Skin epidermis (tissue), 12 donors: ENCODE results near the gene SENP3.
"Not testable (repeated sequence)": the region's sequence is repeated elsewhere in the genome, so short reads cannot be mapped to it uniquely, and the experiment has no call there.

ENCODE experiments used
- H3K27ac ChIP-seq, 21 experiments: fragments of 200-600 bp; sonication (generic) in 11 of 21; one replicate each; pipeline ENCODE4 v1.5.0; 2020; ENCODE audit warnings: mild to moderate bottlenecking in 3 of 21, inconsistent platforms in 2 of 21, moderate library complexity in 2 of 21
- H3K4me3 ChIP-seq, 7 experiments: fragments of 200-600 bp; sonication (generic) in 2 of 7; one replicate each; pipeline ENCODE4 v1.5.0; 2020; ENCODE audit warnings: inconsistent platforms in 2 of 7, mild to moderate bottlenecking in 2 of 7, moderate library complexity in 1 of 7

The SENP3 gene

GRCh38 chr17:7588553-7589203, 27.0 kb downstream of the SENP3 start:
- Histone ChIP-seq H3K4me3 (peak overlapping the region; percentile 30 to 60 (median 47)), H3K27ac (peak overlapping the region; percentile 28 to 92 (median 83))

GRCh38 chr17:7589204-7589868, 27.6 kb downstream of the SENP3 start:
- Histone ChIP-seq H3K27ac (peak overlapping the region; percentile 28 to 92 (median 83)), H3K4me3 (peak overlapping the region; percentile 30 to 60 (median 47))

DNA sequence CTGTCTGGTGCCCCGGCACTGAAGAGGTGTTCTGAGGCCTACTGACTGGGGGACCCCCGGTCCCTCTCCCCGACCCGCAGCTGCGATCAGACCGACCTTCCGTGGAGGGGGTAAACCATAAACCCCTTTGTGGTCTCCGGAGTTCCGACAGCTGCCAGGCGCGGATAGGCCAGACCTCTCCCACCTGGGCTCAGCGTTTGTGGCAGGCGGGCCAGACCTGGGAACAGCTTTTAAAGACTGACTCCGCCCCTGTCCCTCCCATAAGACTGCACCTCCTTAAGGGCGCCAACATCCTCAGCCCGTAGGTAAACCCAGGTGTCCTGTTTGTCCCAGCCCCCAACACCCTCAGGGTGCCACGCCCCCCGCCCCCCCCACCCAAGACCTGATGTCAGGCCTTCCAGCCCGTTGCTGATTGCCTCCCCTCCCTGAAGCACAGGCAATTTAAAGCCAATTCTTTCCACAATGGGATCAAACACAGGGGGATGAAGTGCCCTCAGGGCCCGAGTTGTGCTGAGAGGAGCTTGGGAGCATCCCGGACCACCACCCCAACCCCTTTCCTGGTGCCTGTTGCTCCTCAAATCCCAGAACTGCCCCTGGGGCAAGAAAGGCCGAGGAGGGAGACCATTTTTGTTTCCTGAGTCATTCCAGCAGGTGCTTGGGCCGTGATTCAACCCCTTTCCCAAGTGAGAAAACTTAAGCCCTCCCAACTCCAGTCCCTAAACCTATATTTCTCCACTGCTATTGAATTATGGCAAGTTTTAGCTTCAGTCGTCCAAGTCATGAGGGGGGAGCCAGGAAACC, 28.4 kb downstream of the SENP3 start, which contains the start of gene SOX15:
Gene SOX15 (minus strand): TSS at position 204 of the 801 bp plus-strand sequence. CDS start 418 bp downstream, outside the sequence.
- Histone ChIP-seq H3K27ac (peak within 1 kb of the TSS; percentile 36 to 92 (median 83)), H3K4me3 (peak within 1 kb of the TSS; percentile 30 to 60 (median 47))

DNA sequence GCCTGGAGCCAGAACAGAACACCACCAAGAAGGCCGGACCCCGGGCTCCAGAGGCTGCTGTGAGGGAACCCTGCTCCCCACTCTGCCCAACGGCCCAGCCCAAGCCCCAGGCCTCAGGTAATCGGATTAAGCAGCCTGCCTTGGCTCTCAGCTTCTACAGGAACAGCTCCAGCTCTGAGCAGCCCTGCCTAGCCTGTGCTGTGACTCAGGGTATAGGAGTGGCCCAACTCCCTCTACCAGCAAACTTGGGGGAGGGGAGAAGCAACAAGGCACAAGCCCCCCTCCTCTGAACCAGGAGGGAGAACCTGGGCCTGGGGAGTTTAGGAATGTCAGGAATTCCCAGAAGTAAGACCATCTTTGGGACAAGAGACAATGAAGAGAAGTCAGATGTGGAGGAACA, 29.0 kb downstream of the SENP3 start:
- H3K27ac ChIP-seq: peak overlapping the region in 15 of 21 experiments; percentile 13 to 89 (median 80)
- H3K4me3 ChIP-seq: no peak overlapping the region

- Histone ChIP-seq H3K4me3 (no peak overlapping the region), H3K27ac (peak overlapping the region in 10 of 21 experiments; percentile 3 to 89 (median 83))
These were observed 29.9 kb downstream of the SENP3 start for GRCh38 chr17:7591596-7591995.

GRCh38 chr17:7592422-7593021, 30.8 kb downstream of the SENP3 start:
- no peak overlapping the region for H3K27ac ChIP-seq
- no peak overlapping the region for H3K4me3 ChIP-seq

- Histone ChIP-seq H3K4me3 (no peak overlapping the region), H3K27ac (no peak overlapping the region)
These were observed 31.6 kb downstream of the SENP3 start for GRCh38 chr17:7593296-7593695.

GRCh38 chr17:7597561-7597960, 35.8 kb downstream of the SENP3 start:
- not testable (repeated sequence) for H3K27ac ChIP-seq, H3K4me3 ChIP-seq

- H3K4me3 ChIP-seq: no peak overlapping the region
- H3K27ac ChIP-seq: peak overlapping the region in 1 of 21 experiments; percentile 42
These were observed 44.6 kb downstream of the SENP3 start for GRCh38 chr17:7606280-7606679.

GRCh38 chr17:7610641-7611040, 48.9 kb downstream of the SENP3 start:
- Histone ChIP-seq H3K4me3 (no peak overlapping the region), H3K27ac (no peak overlapping the region)

GRCh38 chr17:7611635-7612293, 50.0 kb downstream of the SENP3 start:
- Histone ChIP-seq H3K27ac (no peak overlapping the region), H3K4me3 (no peak overlapping the region)

GRCh38 chr17:7612294-7612640, 50.5 kb downstream of the SENP3 start:
- Histone ChIP-seq H3K27ac (peak overlapping the region in 1 of 21 experiments; percentile 3), H3K4me3 (no peak overlapping the region)

DNA sequence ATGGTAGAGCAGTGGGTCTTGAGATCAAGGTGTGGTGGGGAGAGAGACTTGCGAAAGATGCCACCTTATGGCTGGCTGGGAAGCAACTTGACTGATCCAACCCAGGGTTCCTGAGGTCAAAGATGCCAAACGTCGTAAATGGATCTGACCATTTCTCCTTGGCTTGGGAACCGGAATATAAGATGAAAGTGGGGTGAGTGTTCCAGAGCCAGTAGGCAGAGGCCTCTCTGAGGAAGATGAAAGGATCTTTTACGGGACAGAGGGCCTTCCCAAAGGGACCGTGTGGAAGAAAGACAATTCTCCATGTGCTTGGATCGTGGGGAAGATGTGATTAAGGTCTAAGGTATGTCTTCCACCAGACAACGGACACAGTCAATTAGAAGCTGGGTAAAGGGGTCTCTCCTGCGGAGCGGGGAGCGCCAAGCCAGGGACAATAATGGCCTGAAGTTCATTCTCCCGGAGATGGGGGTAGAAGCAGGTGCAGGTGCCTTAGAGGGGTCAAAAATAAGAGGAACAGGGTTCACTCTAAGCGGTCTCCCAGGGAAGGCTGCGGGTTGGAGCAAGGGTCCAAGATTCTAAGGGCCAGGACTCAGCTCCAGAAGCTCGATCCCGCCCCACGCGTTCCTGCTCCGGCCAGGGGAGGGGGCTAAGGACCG, 52.2 kb downstream of the SENP3 start:
- Histone ChIP-seq H3K4me3 (peak overlapping the region; percentile 74 to 91 (median 75)), H3K27ac (peak overlapping the region; percentile 45 to 97 (median 89))

DNA sequence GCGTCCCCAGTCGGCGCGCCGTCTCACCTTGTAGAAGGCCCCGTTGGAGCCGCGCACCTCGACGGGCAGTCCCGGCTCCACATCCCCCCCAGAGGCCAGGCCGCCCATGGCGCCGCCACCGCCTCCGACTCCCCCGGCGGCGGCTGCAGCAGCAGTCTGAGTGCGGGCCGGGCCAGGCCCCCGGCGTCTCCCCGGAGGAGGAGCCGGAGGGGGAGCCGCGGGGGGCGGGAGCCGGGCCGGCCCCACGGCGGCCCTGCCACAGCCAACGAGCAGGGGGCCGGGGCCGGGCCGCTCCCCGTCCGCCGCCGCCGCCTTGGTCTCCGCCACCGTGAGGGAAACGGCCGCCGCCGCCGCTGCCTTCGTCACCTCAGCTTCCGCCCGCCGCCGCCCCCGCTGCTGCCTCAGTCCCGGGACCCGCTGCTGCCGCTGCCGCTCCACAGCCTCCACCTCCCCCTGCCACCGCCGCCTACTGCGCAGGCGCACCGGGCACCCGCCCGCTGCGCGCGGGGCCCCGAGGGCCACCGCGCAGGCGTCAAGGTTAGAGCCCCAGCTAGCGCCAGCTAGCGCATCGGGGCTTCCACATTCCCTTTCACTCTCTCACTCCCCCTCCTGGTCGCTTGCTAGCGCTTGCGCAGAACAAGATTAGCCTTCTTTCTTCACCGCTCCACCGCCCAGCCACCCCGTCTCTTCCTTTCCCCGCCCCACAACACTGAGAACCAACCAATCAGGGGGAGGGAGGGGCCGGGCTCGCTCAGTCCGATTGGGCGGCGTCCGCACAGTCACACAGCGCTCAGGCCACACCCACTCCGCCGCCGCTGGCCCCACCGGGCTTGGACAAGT, 52.9 kb downstream of the SENP3 start, which contains the start of gene FXR2:
Gene FXR2 (minus strand): TSS at position 473 of the 840 bp plus-strand sequence. CDS start 365 bp downstream, at position 108.
- H3K27ac ChIP-seq: peak within 1 kb of the TSS; percentile 45 to 97 (median 89)
- peak within 1 kb of the TSS; percentile 74 to 91 (median 75) for H3K4me3 ChIP-seq

DNA sequence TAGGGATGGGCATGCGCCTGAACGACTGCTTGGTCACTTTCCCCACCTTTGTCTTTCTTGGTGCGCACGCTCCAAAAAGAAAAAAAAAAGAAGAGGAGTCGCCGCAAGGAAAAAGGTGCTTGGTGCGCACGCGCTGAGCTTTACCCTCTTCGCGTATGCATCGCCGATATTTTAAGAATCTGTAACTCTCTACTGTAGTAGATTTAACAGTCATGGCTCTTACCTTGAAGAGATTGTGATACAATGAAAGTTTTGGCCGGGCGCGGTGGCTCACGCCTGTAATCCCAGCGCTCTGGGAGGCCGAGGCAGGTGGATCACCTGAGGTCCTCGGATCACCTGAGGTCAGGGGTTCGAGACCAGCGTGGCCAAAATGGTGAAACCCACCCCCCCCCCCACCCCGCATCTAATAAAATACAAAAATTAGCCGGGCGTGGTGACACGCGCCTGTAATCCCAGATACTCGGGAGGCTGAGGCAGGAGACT, 53.6 kb downstream of the SENP3 start:
- Histone ChIP-seq H3K4me3 (peak overlapping the region; percentile 36 to 91 (median 75)), H3K27ac (peak overlapping the region in 19 of 21 experiments; percentile 39 to 93 (median 76))

GRCh38 chr17:7618608-7619007, 56.9 kb downstream of the SENP3 start:
- Histone ChIP-seq H3K4me3 (no peak overlapping the region), H3K27ac (no peak overlapping the region)

- H3K27ac ChIP-seq: no peak overlapping the region
- no peak overlapping the region for H3K4me3 ChIP-seq
These were observed 59.1 kb downstream of the SENP3 start for GRCh38 chr17:7620835-7621234.
